H7 (cell line): ENCODE measurements around the gene CCDC38. TPM values are rescaled to one million over a fixed set of nuclear protein-coding genes. Genes with fewer than 3 reads are reported as not detected.

Experiments
- DNase-seq: peaks from one replicate; pipeline ENCODE4 v3.0.0; 2012
- H3K27me3 ChIP-seq: 2 replicates; pipeline ENCODE4 v1.6.0; 2011; ENCODE audit warnings: mild to moderate bottlenecking, low read length; ENCODE audit not compliant: control insufficient read depth, insufficient read depth
- H3K36me3 ChIP-seq: replicated peaks from 2 replicates; pipeline ENCODE4 v1.5.1; 2011; ENCODE audit warnings: low read length; ENCODE audit not compliant: control insufficient read depth, insufficient read depth
- H3K4me3 ChIP-seq: 2 replicates; pipeline ENCODE4 v1.5.1; 2011; ENCODE audit warnings: low read depth, mild to moderate bottlenecking, control low read depth, low read length, moderate library complexity; ENCODE audit not compliant: insufficient read depth
- total RNA-seq: library from RNA; depleted of rRNA; stranded (reverse); fragments of >200 nt; shearing (Covaris generic); gene quantifications from 2 replicates; pipeline ENCODE4 v1.2.3, GENCODE V29; 2014

CCDC38 gene
- total RNA-seq, 1 experiment from 2014 or later: not detected

- Histone ChIP-seq H3K4me3 (no peak overlapping the region), H3K36me3 (no peaks in the 10 kb centered on the region), H3K27me3 (no peaks in the 10 kb centered on the region)
- DNase-seq: no peak
These were observed 60.3 kb downstream of the CCDC38 start for GRCh38 chr12:95882080-95882479.

- no peak for DNase-seq
- no peak overlapping the region for H3K4me3 ChIP-seq
- no peaks in the 10 kb centered on the region for H3K36me3 ChIP-seq
- H3K27me3 ChIP-seq: no peaks in the 10 kb centered on the region
These were observed 61.0 kb downstream of the CCDC38 start for GRCh38 chr12:95881331-95881955.

- no peak for DNase-seq
- Histone ChIP-seq H3K36me3 (no peaks in the 10 kb centered on the region), H3K4me3 (no peak overlapping the region), H3K27me3 (no peaks in the 10 kb centered on the region)
These were observed 61.5 kb downstream of the CCDC38 start for GRCh38 chr12:95880895-95881294.

- H3K27me3 ChIP-seq: no peaks in the 10 kb centered on the region
- DNase-seq: no peak
- no peaks in the 10 kb centered on the region for H3K36me3 ChIP-seq
- H3K4me3 ChIP-seq: no peak overlapping the region
These were observed 64.8 kb downstream of the CCDC38 start for GRCh38 chr12:95877622-95878021.

- Histone ChIP-seq H3K27me3 (no peaks in the 10 kb centered on the region), H3K4me3 (no peak overlapping the region), H3K36me3 (no peaks in the 10 kb centered on the region)
- peak; percentile 21 for DNase-seq
These were observed 68.0 kb downstream of the CCDC38 start for GRCh38 chr12:95874452-95874851.

GRCh38 chr12:95870897-95871296 lies 71.5 kb downstream of the CCDC38 start:
- DNase-seq: no peak
- no peaks in the 10 kb centered on the region for H3K27me3 ChIP-seq
- no peaks in the 10 kb centered on the region for H3K36me3 ChIP-seq
- no peak overlapping the region for H3K4me3 ChIP-seq

GRCh38 chr12:95863337-95863736 lies 79.1 kb downstream of the CCDC38 start:
- no peaks in the 10 kb centered on the region for H3K27me3 ChIP-seq
- peaks cover 21% of the 10 kb centered on the region for H3K36me3 ChIP-seq
- no peak overlapping the region for H3K4me3 ChIP-seq
- no peak for DNase-seq

- DNase-seq: no peak
- Histone ChIP-seq H3K36me3 (peaks cover 21% of the 10 kb centered on the region), H3K4me3 (no peak overlapping the region), H3K27me3 (no peaks in the 10 kb centered on the region; the same call in 1 of the 2 replicates)
These were observed 80.4 kb downstream of the CCDC38 start for GRCh38 chr12:95862038-95862437.

- H3K36me3 ChIP-seq: peaks cover 21% of the 10 kb centered on the region
These were observed 82.2 kb downstream of the CCDC38 start for GRCh38 chr12:95859947-95860850.

GRCh38 chr12:95859344-95859816 lies 83.0 kb downstream of the CCDC38 start:
- DNase-seq: peak; percentile 21
- Histone ChIP-seq H3K4me3 (peak overlapping the region; percentile 89), H3K27me3 (no peaks in the 10 kb centered on the region; the same call in 1 of the 2 replicates), H3K36me3 (peaks cover 19% of the 10 kb centered on the region)

More at GRCh38 chr12:95859947-95860850, 82.2 kb downstream of the CCDC38 start:
- peak overlapping the region; percentile 89 for H3K4me3 ChIP-seq
- no peaks in the 10 kb centered on the region; the same call in 1 of the 2 replicates for H3K27me3 ChIP-seq
- DNase-seq: no peak

- Histone ChIP-seq H3K4me3 (peak within 1 kb of the TSS; percentile 89), H3K36me3 (peaks cover 17% of the 10 kb centered on the region), H3K27me3 (no peaks in the 10 kb centered on the region; the same call in 1 of the 2 replicates)
- peak; percentile 97 for DNase-seq
These were observed 83.7 kb downstream of the CCDC38 start, which contains the start of gene SNRPF for GRCh38 chr12:95858451-95859343. Gene SNRPF, plus strand, starts transcription at chr12:95858952. Its CDS starts 122 bp downstream, at chr12:95859074.

- peak; percentile 26 for DNase-seq
- no peaks in the 10 kb centered on the region; the same call in 1 of the 2 replicates for H3K27me3 ChIP-seq
- H3K4me3 ChIP-seq: peak overlapping the region; percentile 89
- peaks cover 15% of the 10 kb centered on the region for H3K36me3 ChIP-seq
These were observed 84.6 kb downstream of the CCDC38 start for GRCh38 chr12:95857799-95858198.

- H3K27me3 ChIP-seq: no peaks in the 10 kb centered on the region; the same call in 1 of the 2 replicates
- H3K36me3 ChIP-seq: peaks cover 13% of the 10 kb centered on the region
- no peak overlapping the region for H3K4me3 ChIP-seq
- peak; percentile 31 for DNase-seq
These were observed 85.3 kb downstream of the CCDC38 start for GRCh38 chr12:95857156-95857555.

GRCh38 chr12:95852133-95852532 lies 90.3 kb downstream of the CCDC38 start:
- Histone ChIP-seq H3K4me3 (no peak overlapping the region), H3K27me3 (no peaks in the 10 kb centered on the region; the same call in 1 of the 2 replicates), H3K36me3 (no peaks in the 10 kb centered on the region)
- no peak for DNase-seq
